Chondrocyte (in vitro differentiated cells): ENCODE data around the gene PDE9A. TPM values are rescaled to one million over a fixed set of nuclear protein-coding genes. Genes with fewer than 3 reads are reported as not detected.

Experiments
- DNase-seq: peaks from one replicate; pipeline ENCODE4 v3.0.0; 2021; ENCODE audit warnings: mixed read lengths, low spot score
- H3K27ac Mint-ChIP-seq: one replicate; pipeline ENCODE4 v1.8.0; 2021; ENCODE audit warnings: mild to moderate bottlenecking, moderate library complexity, mixed read lengths; ENCODE audit not compliant: unreplicated experiment
- H3K27me3 Mint-ChIP-seq: 2 replicates; pipeline ENCODE4 v1.8.0; 2021; ENCODE audit warnings: low read depth, mixed read lengths
- H3K36me3 Mint-ChIP-seq: 2 replicates; pipeline ENCODE4 v1.8.0; 2021; ENCODE audit warnings: low read depth, mixed read lengths
- H3K4me1 Mint-ChIP-seq: 2 replicates; pipeline ENCODE4 v1.8.0; 2021; ENCODE audit warnings: low read depth, mild to moderate bottlenecking, mixed read lengths
- H3K4me3 Mint-ChIP-seq: one replicate; pipeline ENCODE4 v1.8.0; 2021; ENCODE audit warnings: mild to moderate bottlenecking, moderate library complexity, mixed read lengths; ENCODE audit not compliant: unreplicated experiment
- H3K9me3 Mint-ChIP-seq: 2 replicates; pipeline ENCODE4 v1.8.0; 2021; ENCODE audit warnings: low read depth, mixed read lengths
- CTCF ChIP-seq: fragments of 200-600 bp; sonication (generic); IDR thresholded peaks from 2 replicates; pipeline ENCODE4 v1.5.0; 2021; ENCODE audit warnings: antibody characterized with exemption, mild to moderate bottlenecking, moderate library complexity
- total RNA-seq: library from RNA; stranded (reverse); gene quantifications from 3 replicates; pipeline ENCODE4 v1.2.1, GENCODE V29; 2021

Gene PDE9A
- total RNA-seq, 1 donor from 2014 or later: 0.60 TPM

GRCh38 chr21:42659416-42660117 lies 6.1 kb downstream of the PDE9A start:
- no peak for DNase-seq
- TF ChIP-seq CTCF: no peak
- Mint-ChIP-seq H3K36me3 (no peaks in the 10 kb centered on the region), H3K4me1 (peaks cover 6% of the 10 kb centered on the region), H3K27me3 (peaks cover 42% of the 10 kb centered on the region), H3K27ac (no peak overlapping the region), H3K9me3 (no peaks in the 10 kb centered on the region), H3K4me3 (no peak overlapping the region)

- no peak overlapping the region for H3K27ac Mint-ChIP-seq
- no peak for DNase-seq
- H3K27me3 Mint-ChIP-seq: peaks cover 39% of the 10 kb centered on the region
- no peaks in the 10 kb centered on the region for H3K9me3 Mint-ChIP-seq
- no peak for TF ChIP-seq CTCF
- H3K36me3 Mint-ChIP-seq: no peaks in the 10 kb centered on the region
- H3K4me3 Mint-ChIP-seq: no peak overlapping the region
- peaks cover under 1% of the 10 kb centered on the region for H3K4me1 Mint-ChIP-seq
These were observed 6.7 kb downstream of the PDE9A start for GRCh38 chr21:42660118-42660470.

- TF ChIP-seq CTCF: no peak
- Mint-ChIP-seq H3K4me3 (no peak overlapping the region), H3K27ac (no peak overlapping the region)
These were observed 8.4 kb downstream of the PDE9A start for GRCh38 chr21:42661688-42662429.

GRCh38 chr21:42662430-42663199 lies 9.2 kb downstream of the PDE9A start:
- no peaks in the 10 kb centered on the region for H3K4me1 Mint-ChIP-seq
- H3K27ac Mint-ChIP-seq: no peak overlapping the region
- no peak for TF ChIP-seq CTCF
- no peak for DNase-seq
- no peaks in the 10 kb centered on the region for H3K9me3 Mint-ChIP-seq
- peaks cover 30% of the 10 kb centered on the region for H3K27me3 Mint-ChIP-seq
- no peak overlapping the region for H3K4me3 Mint-ChIP-seq
- no peaks in the 10 kb centered on the region for H3K36me3 Mint-ChIP-seq

More at GRCh38 chr21:42661688-42662429, 8.4 kb downstream of the PDE9A start:
- H3K36me3 Mint-ChIP-seq: no peaks in the 10 kb centered on the region
- peaks cover 28% of the 10 kb centered on the region for H3K27me3 Mint-ChIP-seq
- DNase-seq: no peak
- H3K9me3 Mint-ChIP-seq: no peaks in the 10 kb centered on the region
- no peaks in the 10 kb centered on the region for H3K4me1 Mint-ChIP-seq

GRCh38 chr21:42663200-42663750 lies 9.9 kb downstream of the PDE9A start:
- Mint-ChIP-seq H3K27me3 (peaks cover 33% of the 10 kb centered on the region), H3K27ac (no peak overlapping the region), H3K36me3 (no peaks in the 10 kb centered on the region), H3K9me3 (no peaks in the 10 kb centered on the region), H3K4me3 (no peak overlapping the region), H3K4me1 (no peaks in the 10 kb centered on the region)
- TF ChIP-seq CTCF: no peak
- DNase-seq: no peak
